Measurements from ENCODE around the gene MAML2.
"Not testable (repeated sequence)": the region's sequence is repeated elsewhere in the genome, so short reads cannot be mapped to it uniquely, and the experiment has no call there.

DNA sequence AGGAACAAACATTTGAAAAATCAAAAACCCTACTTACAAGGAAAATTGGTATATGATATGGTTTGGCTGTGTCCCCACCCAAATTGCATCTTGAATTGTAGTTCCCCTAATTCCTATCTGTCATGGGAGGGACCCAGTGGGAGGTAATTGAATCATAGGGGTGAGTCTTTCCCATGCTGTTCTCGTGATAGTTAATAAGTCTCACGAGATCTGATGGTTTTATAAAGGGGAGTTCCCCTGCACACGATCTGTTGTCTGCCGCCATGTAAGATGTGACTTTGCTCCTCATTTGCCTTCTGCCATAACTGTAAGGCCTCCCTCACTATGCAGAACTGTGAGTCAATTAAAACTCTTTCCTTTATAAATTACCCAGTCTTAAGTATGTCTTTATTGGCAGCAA lies 74.5 kb downstream of the MAML2 start:
- TF ChIP-seq POLR2AphosphoS5, POLR2A (IDR thresholded peaks at IDR 0.05; ENCODE audit: low read depth, low read length): not testable (repeated sequence)

All from GM12892 (cell line).